Smooth muscle cell of the umbilical artery (primary cell): Measurements from ENCODE around the gene OR4C46. TPM values are rescaled to one million over a fixed set of nuclear protein-coding genes. Genes with fewer than 3 reads are reported as not detected.

ENCODE experiments used
- total RNA-seq: library from RNA; depleted of rRNA; stranded (reverse); fragments of >200 nt; gene quantifications from 2 replicates; pipeline ENCODE4 v1.2.3, GENCODE V29; 2014

Gene OR4C46
- total RNA-seq: not detected in 2 replicates

GRCh38 chr11:54603898-54604297 is at the start of gene OR4C46:
Gene OR4C46 (minus strand): TSS chr11:54603998. CDS start chr11:54603998, 0 bp downstream.

Other genes with a start within 250 kb of the OR4C46 start
- gene OR4A5, start 102.8 kb upstream of the OR4C46 start, total RNA-seq: not detected in 2 replicates